WERI-Rb-1 (cell line): ENCODE results near the gene SDHAF3.

Source experiments
- DNase-seq: peaks from one replicate; pipeline ENCODE4 v3.0.0-alpha.2; 2020
- H3K27ac ChIP-seq: fragments of 250-450 bp; sonication (Bioruptor Pico); 2 replicates; pipeline ENCODE4 v1.5.1; 2020; ENCODE audit warnings: mild to moderate bottlenecking, moderate library complexity
- H3K27me3 ChIP-seq: fragments of 250-450 bp; sonication (Bioruptor Pico); 2 replicates; pipeline ENCODE4 v1.5.1; 2021; ENCODE audit warnings: mild to moderate bottlenecking, low read depth, moderate library complexity; ENCODE audit not compliant: insufficient read depth, severe bottlenecking
- H3K36me3 ChIP-seq: fragments of 250-450 bp; sonication (Bioruptor Pico); 2 replicates; pipeline ENCODE4 v1.5.1; 2020; ENCODE audit warnings: mild to moderate bottlenecking, moderate library complexity
- H3K4me3 ChIP-seq: 2 replicates; pipeline ENCODE4 v1.5.1; 2011; ENCODE audit warnings: low read depth, mild to moderate bottlenecking, control low read depth, low read length
- H3K9me3 ChIP-seq: fragments of 250-450 bp; sonication (Bioruptor Pico); 2 replicates; pipeline ENCODE4 v1.5.1; 2021; ENCODE audit warnings: mild to moderate bottlenecking, moderate library complexity; ENCODE audit not compliant: severe bottlenecking
- CTCF ChIP-seq: IDR thresholded peaks from 2 replicates; pipeline ENCODE4 v1.5.1; 2011; ENCODE audit warnings: low read depth, mild to moderate bottlenecking, control low read depth, inconsistent platforms, low read length

Gene SDHAF3

GRCh38 chr7:97081521-97082300 is 35.8 kb upstream of the SDHAF3 start:
- Histone ChIP-seq H3K27ac (no peak overlapping the region), H3K36me3 (no peaks in the 10 kb centered on the region), H3K27me3 (no peaks in the 10 kb centered on the region), H3K4me3 (no peak overlapping the region), H3K9me3 (no peaks in the 10 kb centered on the region)
- no peak for TF ChIP-seq CTCF
- no peak for DNase-seq

DNA sequence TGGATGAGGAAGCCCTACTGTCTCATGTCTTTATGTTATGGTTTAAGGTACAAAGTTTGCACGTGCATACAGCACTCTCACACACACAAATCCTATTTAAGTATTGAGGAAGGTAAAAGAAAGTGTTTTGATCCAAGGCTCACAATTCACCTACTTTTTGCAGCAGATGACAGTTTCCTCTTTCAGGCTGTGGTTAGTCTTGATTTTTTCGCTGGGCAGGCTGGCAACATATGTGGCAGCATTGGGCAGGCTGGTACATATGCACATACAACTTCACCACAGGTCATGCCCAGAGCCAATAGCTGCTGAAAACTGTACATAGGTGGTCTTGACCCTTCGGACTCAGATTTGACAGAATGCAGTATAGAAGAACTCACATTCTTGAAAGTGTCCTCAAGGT is 29.1 kb upstream of the SDHAF3 start:
- Histone ChIP-seq H3K9me3 (no peaks in the 10 kb centered on the region), H3K27ac (no peak overlapping the region), H3K36me3 (no peaks in the 10 kb centered on the region), H3K27me3 (no peaks in the 10 kb centered on the region), H3K4me3 (no peak overlapping the region)
- no peak for TF ChIP-seq CTCF
- no peak for DNase-seq

GRCh38 chr7:97089771-97090170 is 27.7 kb upstream of the SDHAF3 start:
- Histone ChIP-seq H3K9me3 (no peaks in the 10 kb centered on the region), H3K36me3 (no peaks in the 10 kb centered on the region), H3K4me3 (no peak overlapping the region), H3K27me3 (no peaks in the 10 kb centered on the region), H3K27ac (no peak overlapping the region)
- TF ChIP-seq CTCF: no peak
- DNase-seq: no peak

- H3K4me3 ChIP-seq: no peak overlapping the region
- DNase-seq: no peak
- no peaks in the 10 kb centered on the region for H3K9me3 ChIP-seq
- H3K27me3 ChIP-seq: no peaks in the 10 kb centered on the region
- no peaks in the 10 kb centered on the region for H3K36me3 ChIP-seq
- no peak for TF ChIP-seq CTCF
- H3K27ac ChIP-seq: no peak overlapping the region
Observed at GRCh38 chr7:97090761-97091353, 26.6 kb upstream of the SDHAF3 start.

DNA sequence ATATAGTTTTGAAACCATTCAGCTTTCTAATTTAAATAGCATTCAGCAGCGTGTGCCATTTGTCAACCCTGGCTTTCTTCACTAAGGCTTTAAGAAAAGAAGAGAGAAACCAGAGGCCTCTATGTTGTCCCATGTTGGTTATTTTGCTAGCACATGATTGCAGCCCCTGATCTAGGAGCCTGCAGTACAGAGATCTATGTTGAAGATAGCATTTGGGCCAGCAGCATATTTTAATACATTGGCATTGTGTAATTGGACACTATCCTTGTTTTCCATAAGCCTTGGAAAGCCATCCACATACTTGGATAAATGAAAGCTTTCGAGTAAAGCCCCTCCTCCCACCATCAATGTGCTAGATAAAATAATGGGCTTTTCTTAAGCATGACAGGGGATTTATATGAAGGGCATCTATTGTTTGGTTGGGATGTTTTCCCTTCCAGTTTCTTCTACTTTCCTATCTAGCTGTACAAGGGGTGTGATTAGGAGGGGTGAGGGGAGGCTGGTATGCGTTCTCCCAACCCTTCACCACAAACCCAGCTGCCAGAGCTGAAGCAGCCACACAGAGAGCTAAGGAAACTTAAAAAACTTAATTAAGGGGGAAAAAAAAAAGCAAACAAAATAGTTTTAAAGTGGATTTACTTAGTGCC is 23.1 kb upstream of the SDHAF3 start:
- DNase-seq: no peak
- H3K9me3 ChIP-seq: no peaks in the 10 kb centered on the region
- H3K27ac ChIP-seq: no peak overlapping the region
- no peaks in the 10 kb centered on the region for H3K27me3 ChIP-seq
- H3K4me3 ChIP-seq: no peak overlapping the region
- no peak for TF ChIP-seq CTCF
- H3K36me3 ChIP-seq: no peaks in the 10 kb centered on the region
